GM13977 (cell line): ENCODE results near the gene MRPL58.

ENCODE experiments used
- DNase-seq: peaks from one replicate; pipeline ENCODE4 v3.0.0; 2012; ENCODE audit warnings: low spot score
- CTCF ChIP-seq: IDR thresholded peaks from 2 replicates; pipeline ENCODE4 v1.5.1; 2012; ENCODE audit warnings: mild to moderate bottlenecking, control low read depth; ENCODE audit not compliant: insufficient read depth; ENCODE audit errors: extremely low read depth, missing control alignments
- in situ Hi-C: fragments of 300-500 bp; cut with MboI; formaldehyde crosslinking; loops from one replicate; pipeline ENCODE4 v1.12.0; 2022; ENCODE audit warnings: low sequenced_read_pairs, low pct_unique_long_range_greater_than_20kb, mixed read lengths, inconsistent platforms; ENCODE audit not compliant: unreplicated experiment

The MRPL58 gene

DNA sequence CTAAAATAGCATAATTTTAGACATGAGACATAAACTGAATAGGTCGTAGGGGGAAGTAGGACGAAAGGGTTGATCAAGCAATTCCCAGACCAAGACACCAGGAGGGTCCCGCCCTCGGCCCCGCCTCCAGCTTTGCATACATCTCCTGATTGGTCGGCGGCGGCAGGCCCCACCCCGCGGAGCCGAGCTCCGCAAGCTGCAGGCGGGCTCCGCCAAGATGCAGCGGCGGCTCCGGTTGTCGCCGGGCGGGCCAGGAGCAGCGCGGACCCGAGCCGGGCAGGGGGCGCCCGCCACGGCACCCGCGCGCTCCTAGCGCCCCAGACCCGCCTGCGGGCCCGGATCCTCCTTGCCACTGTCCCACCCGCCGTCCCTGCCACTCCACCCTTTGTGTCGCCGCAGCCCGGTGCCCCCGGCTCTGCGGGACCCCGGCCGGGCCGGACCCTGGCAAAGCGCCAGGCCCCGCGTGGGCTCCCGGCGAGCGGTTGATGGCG is 25.0 kb upstream of the MRPL58 start, which contains the start of gene CDR2L:
Gene CDR2L (plus strand): TSS at position 215 of the 491 bp plus-strand sequence. CDS start 412 bp downstream, outside the sequence.
- no peak for TF ChIP-seq CTCF
- peak; percentile 95 for DNase-seq
- in situ Hi-C loops, result no loop called here

DNA sequence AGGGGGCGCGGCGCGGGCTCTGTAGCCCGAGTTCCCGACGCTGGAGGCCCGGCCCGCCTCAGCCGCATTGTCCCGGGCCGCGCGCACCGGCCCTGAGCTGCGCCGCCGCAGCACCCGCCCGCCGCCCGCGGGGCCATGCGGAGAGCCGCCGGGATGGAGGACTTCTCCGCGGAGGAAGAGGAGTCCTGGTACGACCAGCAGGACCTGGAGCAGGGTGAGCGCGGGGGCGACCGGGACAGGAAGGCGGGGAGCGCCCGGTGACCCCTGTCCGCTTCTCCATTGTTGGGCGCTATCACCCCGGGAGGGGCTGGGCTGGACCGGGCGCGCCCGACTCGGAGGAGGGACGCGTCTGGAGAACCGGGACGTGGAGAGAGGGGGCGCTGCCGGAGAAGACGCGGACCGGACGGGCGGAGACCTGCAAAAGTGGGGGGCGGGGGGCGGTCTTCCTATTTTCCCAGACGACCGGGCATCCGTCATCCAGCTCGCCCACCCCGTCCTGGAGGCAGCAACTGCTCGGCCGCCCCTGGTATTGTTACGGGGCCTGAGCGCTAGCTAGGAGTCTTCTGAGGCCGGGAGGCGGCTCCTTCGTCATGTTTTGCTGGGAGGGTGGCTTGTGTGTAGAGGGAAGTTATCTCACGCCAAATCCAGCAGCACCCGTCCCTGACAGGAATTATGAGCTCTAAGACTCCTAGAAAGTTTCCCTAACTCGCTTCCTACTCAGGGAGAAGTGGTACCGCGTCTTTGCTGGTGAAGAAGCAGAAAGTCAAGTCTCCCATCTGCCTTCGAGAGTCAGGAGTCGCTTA is 24.4 kb upstream of the MRPL58 start:
- in situ Hi-C loops, result no loop called here
- no peak for DNase-seq
- TF ChIP-seq CTCF, result no peak

- in situ Hi-C loops, result no loop called here
- no peak for TF ChIP-seq CTCF
- DNase-seq, result no peak
Measured at GRCh38 chr17:74990581-74991105, 21.8 kb upstream of the MRPL58 start.

DNA sequence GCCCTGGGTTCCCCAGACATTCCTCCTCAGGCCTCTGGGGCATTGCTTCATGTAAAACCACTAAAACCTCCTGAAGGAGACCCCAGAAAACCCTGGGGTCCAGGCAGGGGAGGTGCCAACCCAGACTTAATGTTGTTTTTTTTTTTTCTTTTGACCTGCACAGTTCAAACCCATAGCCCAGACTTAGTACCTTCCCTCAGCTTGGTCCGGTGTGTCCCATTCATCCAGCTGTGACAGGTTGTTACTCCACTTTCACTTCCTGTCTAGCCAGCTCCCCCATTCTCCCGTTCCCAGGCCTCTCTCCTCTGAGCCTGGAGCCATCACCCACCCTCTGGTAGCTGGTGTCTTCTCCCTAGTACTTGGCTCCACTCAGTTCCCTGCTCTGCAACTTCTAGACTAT is 20.2 kb upstream of the MRPL58 start:
- no peak for TF ChIP-seq CTCF
- DNase-seq, result no peak
- in situ Hi-C loops, result no loop called here

DNA sequence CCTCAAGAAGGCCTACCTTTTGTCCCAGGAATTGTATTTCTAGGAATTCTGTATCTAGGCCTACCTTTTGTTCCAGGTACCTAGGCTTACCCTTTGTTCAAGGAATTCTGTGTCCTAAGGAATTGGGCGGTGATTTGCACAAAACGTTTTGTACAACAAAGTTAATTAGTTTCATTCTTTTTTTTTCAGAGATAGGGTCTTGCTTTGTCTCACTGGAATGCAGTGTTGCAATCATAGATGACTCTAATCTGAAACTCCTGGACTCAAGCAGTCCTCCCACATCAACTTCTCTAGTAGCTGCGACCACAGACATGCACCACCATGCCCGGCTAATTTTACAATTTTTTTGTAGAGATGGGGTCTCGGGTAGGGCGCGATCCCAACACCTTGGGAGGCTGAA is 18.0 kb upstream of the MRPL58 start:
- no peak for DNase-seq
- in situ Hi-C loops, result no loop called here
- TF ChIP-seq CTCF, result no peak

DNA sequence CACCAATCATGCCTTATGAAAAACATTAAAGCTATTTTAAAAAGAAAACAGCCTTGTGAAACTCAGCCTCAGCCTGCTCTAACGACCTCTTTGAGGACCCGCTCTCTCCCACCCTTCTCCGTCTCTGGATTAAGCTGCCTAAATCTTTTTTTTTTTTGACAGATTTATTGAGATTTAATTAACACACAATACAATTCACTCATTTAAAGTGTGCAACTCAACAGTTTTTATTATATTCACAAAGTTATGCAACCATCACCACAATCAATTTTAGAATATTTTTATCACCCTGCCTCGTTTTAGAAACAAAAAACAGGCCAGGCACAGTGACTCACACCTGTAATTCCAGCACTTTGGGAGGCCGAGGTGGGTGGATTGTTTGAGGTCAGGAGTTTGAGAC is 16.6 kb upstream of the MRPL58 start:
- no peak for DNase-seq
- TF ChIP-seq CTCF, result no peak
- in situ Hi-C loops, result no loop called here
